ENCODE data around the gene CHCHD5.

DNA sequence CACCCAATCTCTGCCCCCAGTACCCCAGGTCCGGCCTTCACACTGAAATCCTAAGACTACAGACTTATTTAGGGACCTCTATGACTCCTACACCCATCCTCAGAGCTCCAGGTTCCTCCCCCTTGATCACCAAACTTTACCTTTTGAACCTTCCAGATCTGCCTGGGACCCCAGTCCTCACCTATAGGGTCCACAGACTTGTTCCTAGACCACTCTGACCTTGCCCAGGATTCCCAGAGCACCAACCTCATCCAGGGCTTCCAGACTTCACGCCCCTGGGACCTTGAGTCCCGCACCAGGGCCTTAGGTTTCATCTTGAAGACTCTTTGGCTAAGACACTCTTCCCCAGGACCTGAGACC lies 462 bp downstream of the CHCHD5 start:
- TF ChIP-seq POLR2A (IDR thresholded peaks at IDR 0.05) = no peak
- TF ChIP-seq, protein P1, sequence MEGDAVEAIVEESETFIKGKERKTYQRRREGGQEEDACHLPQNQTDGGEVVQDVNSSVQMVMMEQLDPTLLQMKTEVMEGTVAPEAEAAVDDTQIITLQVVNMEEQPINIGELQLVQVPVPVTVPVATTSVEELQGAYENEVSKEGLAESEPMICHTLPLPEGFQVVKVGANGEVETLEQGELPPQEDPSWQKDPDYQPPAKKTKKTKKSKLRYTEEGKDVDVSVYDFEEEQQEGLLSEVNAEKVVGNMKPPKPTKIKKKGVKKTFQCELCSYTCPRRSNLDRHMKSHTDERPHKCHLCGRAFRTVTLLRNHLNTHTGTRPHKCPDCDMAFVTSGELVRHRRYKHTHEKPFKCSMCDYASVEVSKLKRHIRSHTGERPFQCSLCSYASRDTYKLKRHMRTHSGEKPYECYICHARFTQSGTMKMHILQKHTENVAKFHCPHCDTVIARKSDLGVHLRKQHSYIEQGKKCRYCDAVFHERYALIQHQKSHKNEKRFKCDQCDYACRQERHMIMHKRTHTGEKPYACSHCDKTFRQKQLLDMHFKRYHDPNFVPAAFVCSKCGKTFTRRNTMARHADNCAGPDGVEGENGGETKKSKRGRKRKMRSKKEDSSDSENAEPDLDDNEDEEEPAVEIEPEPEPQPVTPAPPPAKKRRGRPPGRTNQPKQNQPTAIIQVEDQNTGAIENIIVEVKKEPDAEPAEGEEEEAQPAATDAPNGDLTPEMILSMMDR (IDR thresholded peaks at IDR 0.05) = no peak
